ENCODE results near the gene DACH1.

The DACH1 gene

DNA sequence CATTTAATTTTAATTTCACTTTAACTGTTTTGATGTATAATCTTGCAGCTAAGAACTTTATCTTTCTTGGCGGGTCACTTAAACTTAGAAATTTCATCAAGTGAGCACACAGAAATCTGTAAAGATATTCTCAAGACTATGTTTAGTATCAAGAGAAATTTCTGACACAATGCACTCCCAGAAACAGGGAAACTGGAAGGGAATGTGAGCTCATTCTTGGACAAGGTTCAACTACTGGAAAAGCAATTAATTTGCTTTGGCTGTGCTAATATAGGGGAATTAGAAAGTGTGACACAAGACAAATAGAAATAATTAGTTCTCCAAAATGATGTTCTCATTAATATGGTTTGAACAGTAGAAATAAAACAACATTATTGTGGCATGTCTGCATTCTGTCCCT, 402.3 kb downstream of the DACH1 start:
- DNase-seq = no peak

DNA sequence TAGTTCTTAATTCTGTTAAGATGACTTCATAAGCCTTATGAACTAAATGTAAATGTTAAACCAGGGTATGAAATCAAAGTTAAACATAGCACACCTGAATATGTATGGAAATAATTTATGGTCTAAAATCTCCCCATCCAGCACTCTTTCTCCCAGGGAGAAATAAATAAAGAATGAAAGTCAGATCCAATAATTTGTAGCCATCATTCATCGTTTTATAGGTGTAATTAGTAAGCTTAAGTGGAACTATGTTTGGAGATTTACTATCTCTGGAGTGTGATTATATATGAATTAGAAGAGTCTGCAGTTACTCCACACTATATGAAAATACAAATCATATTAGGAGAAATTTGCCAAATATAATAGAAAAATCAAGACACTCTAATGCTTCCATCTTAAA, 405.1 kb downstream of the DACH1 start:
- DNase-seq = no peak

DNA sequence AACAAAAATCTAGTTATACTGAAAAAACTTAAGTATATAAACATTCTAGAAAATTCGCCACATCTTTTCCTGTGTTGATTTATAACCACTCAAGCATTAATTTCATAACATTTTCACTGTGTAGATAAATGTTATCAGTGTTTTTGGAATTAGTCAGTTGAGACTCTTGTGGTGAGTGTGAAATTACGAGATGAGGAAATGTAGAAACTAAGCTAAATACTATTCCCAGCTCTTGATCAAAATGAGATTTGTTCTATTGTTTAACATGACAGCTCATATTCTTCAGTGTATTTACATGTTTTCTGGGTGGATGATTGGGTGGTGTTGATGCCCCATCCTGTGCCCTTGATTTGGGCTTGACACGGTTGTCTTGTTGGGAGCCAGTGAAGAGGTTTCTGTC, 406.8 kb downstream of the DACH1 start:
- DNase-seq = no peak

DNA sequence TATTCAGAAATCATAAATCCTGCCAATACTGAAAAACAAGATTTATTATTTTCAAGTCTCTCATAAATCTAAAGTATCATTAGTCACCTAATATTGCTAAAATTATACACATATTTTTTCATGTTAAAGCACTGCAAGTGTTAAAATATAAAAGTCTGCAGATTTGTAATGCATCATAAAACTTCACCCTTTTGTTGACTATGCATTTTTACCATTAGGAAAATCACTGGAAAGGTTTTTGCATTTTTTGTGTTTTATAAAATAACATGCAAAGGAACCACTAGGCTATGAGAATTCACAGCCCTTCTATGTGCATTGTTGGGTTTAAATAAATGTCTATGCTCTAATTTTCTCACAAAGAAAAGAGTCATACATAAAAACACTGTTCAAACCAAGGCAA, 407.3 kb downstream of the DACH1 start:
- DNase-seq = no peak

DNA sequence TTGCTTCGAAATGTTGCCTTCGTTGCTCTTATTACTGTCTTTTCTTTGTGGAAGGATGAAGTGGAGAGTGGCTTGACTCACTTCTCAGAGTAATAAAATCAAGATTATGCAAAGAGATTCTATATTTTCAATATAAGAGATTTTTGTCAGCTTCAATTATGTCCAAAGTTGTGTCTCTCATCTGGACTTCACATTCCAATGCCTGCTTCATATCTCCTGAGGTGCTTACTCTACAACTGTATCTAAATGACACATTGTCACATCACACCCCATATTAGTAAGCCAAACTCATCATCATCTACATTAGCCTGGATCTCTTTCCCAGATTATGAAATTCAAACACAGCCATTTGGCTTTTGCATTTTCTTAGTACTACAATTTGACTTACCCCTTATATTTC, 409.4 kb downstream of the DACH1 start:
- DNase-seq = no peak

DNA sequence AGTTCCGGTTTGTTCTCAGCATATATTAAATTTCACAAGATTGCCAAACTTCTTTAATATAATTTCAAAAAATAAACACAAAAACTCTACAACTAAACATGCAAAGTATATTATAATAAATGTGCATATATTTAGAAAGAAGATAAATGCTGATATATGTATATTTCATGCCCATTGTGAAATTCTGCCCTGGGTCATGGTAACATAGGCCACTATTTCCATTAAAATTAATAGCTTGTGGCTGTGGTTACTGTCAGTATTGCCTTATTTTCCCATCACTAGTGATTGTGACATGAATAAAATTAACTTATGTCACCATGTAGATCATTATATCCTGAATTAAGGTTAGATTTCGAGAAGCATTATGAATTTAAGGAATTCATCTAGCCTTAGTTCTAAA, 410.9 kb downstream of the DACH1 start:
- DNase-seq = no peak

DNA sequence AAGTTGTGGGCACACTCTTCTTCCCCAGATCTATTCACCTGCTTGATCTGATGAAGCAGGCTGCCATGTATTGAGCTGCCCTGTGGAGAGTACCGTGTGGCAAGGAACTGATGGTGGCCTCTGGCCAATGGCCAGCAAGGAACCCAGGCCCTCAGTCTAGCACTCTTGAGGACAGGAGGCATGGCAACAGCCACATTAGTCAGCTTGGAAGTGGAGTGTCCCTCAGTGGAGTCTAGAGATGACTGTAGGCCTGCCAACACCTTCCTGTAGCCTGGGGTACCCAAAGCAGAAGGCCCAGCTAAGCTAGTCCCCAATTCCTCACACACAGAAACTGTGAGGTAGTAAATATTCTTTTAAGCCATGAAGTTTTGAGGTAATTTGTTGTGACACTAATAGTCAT, 412.5 kb downstream of the DACH1 start:
- no peak for DNase-seq

DNA sequence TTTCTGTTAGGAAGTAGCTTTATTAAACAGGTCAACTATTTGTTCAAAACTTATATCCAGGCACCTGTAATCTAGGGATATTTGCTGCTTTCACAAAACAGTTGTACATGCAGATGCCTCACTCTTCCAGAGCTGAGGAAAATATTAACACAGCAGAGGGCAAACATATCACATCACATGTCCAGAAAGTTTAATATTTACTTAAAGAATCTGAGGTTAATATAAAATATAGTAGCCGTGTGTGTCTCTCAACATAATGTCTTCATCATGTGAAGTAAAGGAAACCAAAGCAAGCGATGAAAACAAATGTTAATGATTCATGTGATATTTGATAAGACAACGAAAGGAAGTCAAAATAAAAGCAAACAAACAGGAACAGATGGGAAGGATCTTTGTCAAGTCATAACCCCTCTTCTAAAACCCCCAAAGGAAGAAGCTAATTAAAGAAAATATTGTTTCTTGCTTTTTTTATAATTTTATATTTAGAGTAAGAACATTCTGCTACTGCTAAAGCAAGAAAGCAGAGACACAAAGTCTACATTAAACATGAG, 418.8 kb downstream of the DACH1 start:
- no peak for DNase-seq

DNA sequence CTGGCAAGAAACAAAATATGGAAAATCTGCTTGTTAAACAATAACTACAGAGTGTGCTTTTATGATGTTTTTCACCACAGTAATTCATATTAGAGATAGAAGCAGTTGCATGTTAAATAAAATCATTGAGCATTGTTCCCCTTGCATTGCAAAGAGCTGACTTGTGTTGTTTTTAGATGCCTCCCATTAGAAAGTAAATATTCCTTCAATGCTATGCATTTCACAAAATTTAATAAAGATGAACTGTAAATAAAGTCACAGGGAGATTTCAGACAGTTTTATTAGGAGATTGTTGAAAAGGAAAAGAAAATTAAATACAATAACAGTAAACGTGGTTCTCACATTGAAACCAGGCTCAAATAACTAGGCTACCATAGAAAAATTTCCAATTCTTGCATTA, 429.3 kb downstream of the DACH1 start:
- DNase-seq = no peak

DNA sequence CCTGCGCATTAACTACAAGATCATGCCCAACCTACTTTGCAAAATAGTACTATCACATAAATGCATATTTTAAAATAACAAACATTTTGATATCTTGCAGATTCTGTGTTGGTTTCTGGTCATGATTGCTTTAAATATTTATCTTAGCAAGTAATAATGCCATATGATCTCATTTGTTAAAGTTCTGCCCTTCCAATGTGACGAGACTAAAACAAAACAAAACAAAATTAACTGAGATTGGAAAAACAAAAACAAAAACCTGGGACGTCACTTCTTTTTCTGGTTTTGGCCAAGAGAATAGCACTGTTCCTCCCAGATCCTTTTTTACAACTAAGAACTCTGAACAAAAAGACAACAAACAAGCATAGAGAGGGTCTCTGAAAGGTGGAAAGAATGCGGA, 436.3 kb downstream of the DACH1 start:
- no peak for DNase-seq

DNA sequence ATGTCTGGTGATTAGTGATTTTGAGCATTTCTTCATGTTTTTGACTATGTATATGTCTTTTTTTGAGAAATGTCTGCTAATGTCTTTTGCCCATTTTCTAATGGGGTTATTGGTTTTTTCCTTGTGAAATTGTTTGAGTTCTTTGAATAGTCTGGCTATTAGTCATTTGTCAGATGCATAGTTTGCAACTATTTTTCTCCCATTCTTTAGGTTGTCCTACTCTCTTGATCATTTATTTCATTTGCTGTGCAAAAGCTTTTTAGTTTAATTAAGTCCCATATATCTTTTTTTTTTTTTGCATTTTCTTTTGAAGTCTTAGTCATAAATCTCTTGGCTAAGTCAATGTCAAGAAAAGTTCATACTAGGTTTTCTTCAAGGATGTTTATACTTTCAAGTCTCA, 449.8 kb downstream of the DACH1 start:
- no peak for DNase-seq

DNA sequence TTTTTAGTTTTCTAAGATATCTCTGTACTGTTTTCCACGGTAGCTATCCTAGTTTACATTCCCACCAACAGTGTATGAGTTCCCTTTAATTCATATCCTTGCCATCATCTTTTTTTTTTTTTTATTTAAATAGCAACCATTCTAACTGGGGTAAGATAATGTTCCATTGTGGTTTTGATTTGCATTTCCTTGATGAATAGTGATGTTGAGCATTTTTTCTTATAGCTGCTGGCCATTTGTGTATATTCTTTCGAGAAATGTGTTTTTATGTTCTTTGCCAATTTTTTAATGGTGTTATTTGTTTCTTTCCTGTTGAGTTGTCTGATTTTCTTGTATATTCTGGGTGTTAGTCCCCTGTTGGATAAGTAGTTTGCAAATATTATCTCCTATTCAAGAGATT, 454.8 kb downstream of the DACH1 start:
- DNase-seq = no peak

DNA sequence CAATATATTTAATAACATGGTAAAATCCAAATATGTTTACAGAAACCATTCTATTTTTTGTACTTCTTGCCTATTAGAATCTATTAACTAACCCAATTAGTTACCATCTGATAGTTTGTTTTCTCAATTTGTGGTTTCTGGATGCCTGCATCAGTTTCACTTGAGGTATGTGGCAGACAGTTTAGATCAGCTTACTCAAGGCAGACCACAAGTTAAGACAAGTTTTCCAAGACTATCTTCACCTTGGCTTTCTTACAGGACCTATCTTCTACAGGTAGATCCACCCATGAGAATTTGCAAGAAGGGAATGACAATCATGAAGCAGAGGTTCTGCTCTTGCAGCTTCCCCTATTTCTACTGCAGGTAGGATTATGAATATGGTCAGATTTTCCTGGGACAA, 458.6 kb downstream of the DACH1 start:
- no peak for DNase-seq

DNA sequence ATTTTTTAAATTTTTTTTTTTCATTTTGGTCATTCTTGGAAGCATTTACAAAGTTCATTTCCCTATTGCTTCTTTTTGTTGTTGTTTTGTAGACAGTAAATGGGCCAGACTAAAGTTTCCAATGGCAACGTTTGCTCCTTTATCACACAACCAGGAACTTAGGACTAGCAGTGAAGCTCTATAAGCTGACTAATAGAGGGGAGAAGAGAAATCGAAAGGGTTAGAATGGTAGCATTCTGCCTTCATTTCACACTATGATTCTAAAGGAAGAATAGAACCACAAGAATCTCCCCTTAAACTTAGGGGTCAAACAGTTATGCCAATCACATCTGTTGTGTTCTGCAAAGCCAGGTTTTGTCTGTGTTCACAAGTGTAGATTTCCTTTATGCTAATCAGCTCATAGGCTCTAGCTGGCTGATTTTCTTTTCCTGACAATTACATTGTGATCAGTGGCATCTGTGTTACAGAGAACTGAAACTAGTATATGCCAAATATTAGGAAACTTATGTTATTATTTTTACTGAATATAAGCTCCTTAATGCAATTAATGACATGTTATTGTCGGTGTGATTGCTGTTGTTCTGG, 467.3 kb downstream of the DACH1 start:
- DNase-seq = no peak

DNA sequence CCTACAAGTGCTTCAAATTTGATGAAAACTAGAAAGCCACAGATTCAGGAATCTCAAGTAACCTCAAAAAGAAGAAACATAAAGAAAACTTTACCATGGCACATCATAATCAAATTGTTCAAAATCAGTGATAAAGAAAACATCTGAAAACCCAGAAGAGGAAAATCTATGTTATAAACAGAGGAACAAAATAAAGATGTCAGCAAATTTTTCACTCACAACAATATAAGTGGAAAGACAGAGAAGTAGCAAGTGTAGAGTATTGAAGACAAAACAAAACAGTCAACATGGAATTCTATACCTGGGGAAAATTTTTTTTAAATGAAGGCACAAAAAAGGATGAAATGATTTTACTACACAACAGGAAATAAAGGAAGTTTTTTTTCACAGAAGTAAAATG, 470.9 kb downstream of the DACH1 start:
- DNase-seq = no peak

DNA sequence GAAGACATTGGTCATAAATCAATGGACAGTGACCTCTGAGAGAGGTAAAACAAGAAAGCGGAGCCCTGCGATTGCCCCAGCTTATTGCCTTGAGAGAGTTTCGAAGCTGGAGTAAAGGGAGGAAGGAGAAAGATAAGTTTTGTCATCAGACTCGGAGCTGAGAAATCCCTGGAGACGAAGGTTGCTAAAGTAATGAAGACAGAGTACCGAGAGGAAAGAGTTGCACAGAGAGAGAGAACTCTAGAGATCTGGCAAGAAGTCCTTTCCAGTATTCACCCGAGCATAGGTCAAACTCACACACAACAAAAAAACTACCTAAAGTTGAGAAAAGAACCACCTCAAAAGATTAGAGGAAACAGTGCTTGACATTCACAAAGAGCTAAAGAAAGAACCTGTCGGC, 472.0 kb downstream of the DACH1 start:
- DNase-seq = no peak

DNA sequence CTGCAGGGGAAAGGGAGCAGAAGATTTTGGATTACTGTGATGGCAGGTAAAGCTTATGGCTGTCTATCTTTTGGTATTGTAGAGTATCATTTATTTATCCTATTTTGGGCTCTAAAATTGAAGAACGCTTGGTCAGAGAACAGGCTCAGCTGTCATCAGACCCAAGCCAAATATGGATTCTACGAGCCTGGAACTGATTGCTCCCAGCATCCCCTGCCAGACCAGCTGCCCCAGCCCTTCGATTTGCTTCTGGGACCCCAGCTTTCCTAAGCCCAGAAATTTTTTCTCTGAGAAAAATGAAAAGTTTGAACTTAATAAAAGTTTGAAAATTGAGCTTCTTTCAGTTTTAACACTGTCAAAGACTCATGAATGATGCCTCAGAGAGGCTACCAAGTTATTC, 472.8 kb downstream of the DACH1 start:
- no peak for DNase-seq

All from HCEC 1CT (cell line).